A549 (cell line): ENCODE measurements around the gene HLA-DOA. TPM values are rescaled to one million over a fixed set of nuclear protein-coding genes. Genes with fewer than 3 reads are reported as not detected.

Experiments
- CEBPB ChIP-seq, 2 experiments: fragments of >200 bp in 1 of 2; sonication (Bioruptor Twin) in 1 of 2; formaldehyde crosslinking in 1 of 2; IDR thresholded peaks; 2 replicates each; pipeline ENCODE4 v1.6.1; 2012 to 2016
- CHD2 ChIP-seq: fragments of 150-350 bp; IDR thresholded peaks from 2 replicates; pipeline ENCODE4 v1.6.1; 2014; ENCODE audit warnings: low read length; ENCODE audit not compliant: partially characterized antibody
- CHD4 ChIP-seq: fragments of 200-600 bp; sonication (generic); IDR thresholded peaks from 2 replicates; pipeline ENCODE4 v1.6.1; 2016; ENCODE audit warnings: antibody characterized with exemption, mild to moderate bottlenecking, borderline replicate concordance
- ESRRA ChIP-seq: fragments of 150-350 bp; IDR thresholded peaks from 2 replicates; pipeline ENCODE4 v1.6.1; 2014; ENCODE audit warnings: mild to moderate bottlenecking, low read length, borderline replicate concordance
- FOXS1 ChIP-seq: fragments of 250-450 bp; sonication (Bioruptor Pico); IDR thresholded peaks from 2 replicates; pipeline ENCODE4 v1.5.0; 2020; ENCODE audit warnings: mild to moderate bottlenecking, moderate library complexity
- GATA3 ChIP-seq: IDR thresholded peaks from 2 replicates; pipeline ENCODE4 v1.6.1; 2012; ENCODE audit warnings: borderline replicate concordance
- HOXA7 ChIP-seq: fragments of 250-450 bp; sonication (Bioruptor Pico); IDR thresholded peaks from 2 replicates; pipeline ENCODE4 v1.5.0; 2020; ENCODE audit warnings: mild to moderate bottlenecking, moderate library complexity
- HOXB5 ChIP-seq: fragments of 250-450 bp; sonication (Bioruptor Pico); IDR thresholded peaks from 2 replicates; pipeline ENCODE4 v1.5.0; 2020; ENCODE audit warnings: mild to moderate bottlenecking, moderate library complexity
- JUN ChIP-seq, 2 experiments: fragments of >200 bp; sonication (Bioruptor Twin); formaldehyde crosslinking; IDR thresholded peaks; 2 replicates in 1 of 2; 3 replicates in 1 of 2; pipeline ENCODE4 v1.6.1; 2016 to 2017
- JUNB ChIP-seq: fragments of >200 bp; sonication (Bioruptor Twin); formaldehyde crosslinking; IDR thresholded peaks from 2 replicates; pipeline ENCODE4 v1.6.1; 2016
- KDM1A ChIP-seq: fragments of 200-600 bp; sonication (generic); IDR thresholded peaks from 2 replicates; pipeline ENCODE4 v1.6.1; 2016; ENCODE audit warnings: low read depth, mild to moderate bottlenecking
- MAFK ChIP-seq: fragments of 450-650 bp; IDR thresholded peaks from 2 replicates; pipeline ENCODE4 v1.6.1; 2014; ENCODE audit not compliant: partially characterized antibody
- MYC ChIP-seq: IDR thresholded peaks from 2 replicates; pipeline ENCODE4 v1.6.1; 2012; ENCODE audit warnings: mild to moderate bottlenecking, inconsistent platforms, low read length, improper control_type of control experiment, borderline replicate concordance
- NPAS2 ChIP-seq: fragments of 250-450 bp; sonication (Bioruptor Pico); IDR thresholded peaks from 2 replicates; pipeline ENCODE4 v1.8.0; 2022; ENCODE audit warnings: mild to moderate bottlenecking, moderate library complexity, borderline replicate concordance
- PBX3 ChIP-seq: IDR thresholded peaks from 2 replicates; pipeline ENCODE4 v1.6.1; 2012
- PHF8 ChIP-seq: fragments of 200-600 bp; sonication (generic); IDR thresholded peaks from 2 replicates; pipeline ENCODE4 v1.6.1; 2016; ENCODE audit warnings: low read depth, mild to moderate bottlenecking, antibody characterized with exemption, moderate library complexity, borderline replicate concordance
- POLR2AphosphoS2 ChIP-seq: conservative IDR thresholded peaks from 2 replicates; pipeline ENCODE4 v1.6.1; 2012; ENCODE audit warnings: low read length, improper control_type of control experiment, inconsistent platforms
- RAD21 ChIP-seq, 2 experiments: fragments of >200 bp in 1 of 2; sonication (Bioruptor Twin) in 1 of 2; formaldehyde crosslinking in 1 of 2; IDR thresholded peaks in 1 of 2; conservative IDR thresholded peaks in 1 of 2; 2 replicates in 1 of 2; 3 replicates in 1 of 2; pipeline ENCODE4 v1.6.1; 2012 to 2018; ENCODE audit warnings: inconsistent platforms in 1 of 2
- RCOR1 ChIP-seq: fragments of 150-350 bp; IDR thresholded peaks from 2 replicates; pipeline ENCODE4 v1.6.1; 2014; ENCODE audit warnings: antibody characterized with exemption, low read length, low read depth
- REST ChIP-seq: fragments of 200-600 bp; sonication (generic); IDR thresholded peaks from 2 replicates; pipeline ENCODE4 v1.6.1; 2016; ENCODE audit warnings: antibody characterized with exemption, mild to moderate bottlenecking, moderate library complexity
- RFX5 ChIP-seq: fragments of 450-650 bp; IDR thresholded peaks from 2 replicates; pipeline ENCODE4 v1.7.1; 2014; ENCODE audit warnings: antibody characterized with exemption, mild to moderate bottlenecking, moderate library complexity
- SREBF2 ChIP-seq: fragments of 450-650 bp; IDR thresholded peaks from 2 replicates; pipeline ENCODE4 v1.6.1; 2014; ENCODE audit warnings: mild to moderate bottlenecking, moderate library complexity
- TFCP2L1 ChIP-seq: fragments of 250-450 bp; sonication (Bioruptor Pico); IDR thresholded peaks from 2 replicates; pipeline ENCODE4 v1.5.0; 2021; ENCODE audit warnings: mild to moderate bottlenecking
- TP53 ChIP-seq: fragments of 250-450 bp; sonication (Bioruptor Pico); IDR thresholded peaks from 2 replicates; pipeline ENCODE4 v1.5.0; 2021; ENCODE audit warnings: mild to moderate bottlenecking, moderate library complexity
- ZC3H11A ChIP-seq: fragments of 450-650 bp; IDR thresholded peaks from 2 replicates; pipeline ENCODE4 v1.6.1; 2014; ENCODE audit warnings: antibody characterized with exemption, mild to moderate bottlenecking
- polyA plus RNA-seq, 4 experiments: library from polyadenylated mRNA; depleted of rRNA in 3 of 4; stranded (reverse); fragments of >200 nt; fragmentation: RNase III in 1 of 4; extraction: RNeasy Plus Mini Kit Qiagen cat#74134 plus additional on column Dnase treatment in 1 of 4; gene quantifications; 2 replicates in 3 of 4; 3 replicates in 1 of 4; pipeline ENCODE4 v1.2.3, GENCODE V29; 2011 to 2017
- TF ChIP-seq, protein P1 (sequence below): fragments of 150-350 bp; IDR thresholded peaks from 2 replicates; pipeline ENCODE4 v1.6.1; 2014; ENCODE audit warnings: low read depth, mild to moderate bottlenecking, low read length
- TF ChIP-seq, protein P2 (sequence below): fragments of 250-450 bp; sonication (Bioruptor Pico); IDR thresholded peaks from 2 replicates; pipeline ENCODE4 v1.5.0; 2021; ENCODE audit warnings: mild to moderate bottlenecking, moderate library complexity, borderline replicate concordance
- TF ChIP-seq, protein P3 (sequence below): fragments of >200 bp; sonication (Bioruptor Twin); formaldehyde crosslinking; IDR thresholded peaks from 3 replicates; pipeline ENCODE4 v1.6.1; 2016
- TF ChIP-seq, protein P4 (sequence below): fragments of 250-450 bp; sonication (Bioruptor Pico); IDR thresholded peaks from 2 replicates; pipeline ENCODE4 v1.5.0; 2020; ENCODE audit warnings: low read depth, mild to moderate bottlenecking, moderate library complexity
- TF ChIP-seq, protein P5 (sequence below): IDR thresholded peaks from 2 replicates; pipeline ENCODE4 v1.6.1; 2012
- TF ChIP-seq, protein P6 (sequence below): IDR thresholded peaks from 2 replicates; pipeline ENCODE4 v1.6.1; 2012; ENCODE audit warnings: low read depth, borderline replicate concordance

The HLA-DOA gene
- polyA plus RNA-seq, 2 of the 4 experiments (the other 2 are of a cell fraction): 0.03 to 0.27 TPM

DNA sequence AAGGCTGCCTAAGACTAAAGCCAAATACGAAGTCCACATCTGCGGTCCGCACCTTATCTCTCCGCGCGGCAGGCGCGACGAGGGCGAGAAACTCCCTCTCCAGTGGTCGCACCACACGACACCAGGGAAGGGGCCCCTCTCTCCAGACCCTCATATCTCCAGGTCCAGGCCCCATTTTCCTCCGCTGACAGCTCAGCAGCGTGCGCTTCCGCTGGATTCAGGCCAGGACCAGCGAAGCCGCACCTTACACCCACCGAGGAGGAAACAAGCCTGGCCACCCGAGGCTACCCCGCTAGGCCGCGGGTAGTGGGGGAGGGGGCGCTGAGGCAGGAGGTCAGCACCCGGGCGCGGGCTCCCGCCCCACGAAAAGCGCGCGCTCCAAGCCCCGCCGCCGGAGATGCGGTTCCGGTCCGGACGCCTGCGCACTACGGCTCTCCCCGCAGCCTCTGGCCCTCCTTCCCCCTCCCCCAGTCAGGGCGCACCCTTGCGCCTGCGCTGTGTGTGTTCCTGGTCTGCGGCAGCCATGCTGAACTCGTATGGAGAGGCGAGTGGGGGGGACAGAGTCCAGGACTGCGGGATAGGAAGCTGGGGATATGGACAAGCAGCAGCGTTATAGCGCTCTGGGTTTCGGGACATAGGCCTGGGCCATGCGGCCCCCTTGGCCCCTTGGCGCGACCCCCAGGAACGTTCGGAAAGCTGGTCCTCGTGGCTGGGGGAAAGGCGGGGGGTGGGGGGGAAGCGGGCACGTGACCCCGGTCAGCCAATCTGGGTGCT is 41.1 kb downstream of the HLA-DOA start, which contains the start of gene BRD2 (continued):
- TF ChIP-seq, protein P1, sequence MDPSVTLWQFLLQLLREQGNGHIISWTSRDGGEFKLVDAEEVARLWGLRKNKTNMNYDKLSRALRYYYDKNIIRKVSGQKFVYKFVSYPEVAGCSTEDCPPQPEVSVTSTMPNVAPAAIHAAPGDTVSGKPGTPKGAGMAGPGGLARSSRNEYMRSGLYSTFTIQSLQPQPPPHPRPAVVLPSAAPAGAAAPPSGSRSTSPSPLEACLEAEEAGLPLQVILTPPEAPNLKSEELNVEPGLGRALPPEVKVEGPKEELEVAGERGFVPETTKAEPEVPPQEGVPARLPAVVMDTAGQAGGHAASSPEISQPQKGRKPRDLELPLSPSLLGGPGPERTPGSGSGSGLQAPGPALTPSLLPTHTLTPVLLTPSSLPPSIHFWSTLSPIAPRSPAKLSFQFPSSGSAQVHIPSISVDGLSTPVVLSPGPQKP: no peak
- TF ChIP-seq FOXS1 (no peak), TFCP2L1 (no peak), CEBPB (IDR thresholded peaks at IDR 0.05) (no peak), KDM1A (no peak), CHD4 (no peak), JUNB (no peak), CHD2 (no peak), NPAS2 (CRISPR knock-in tag) (no peak), ESRRA (no peak), RFX5 (peak; percentile 57; the same call in 1 of the 2 replicates), PBX3 (no peak), RAD21 (conservative IDR thresholded peaks at IDR 0.05 in 1 of 2, IDR thresholded peaks at IDR 0.05 in 1 of 2) (no peak), REST (no peak), RCOR1 (no peak), JUN (IDR thresholded peaks at IDR 0.05) (peak; percentile 28 to 69; a peak in 4 of 5 replicates), ZC3H11A (no peak), TP53 (CRISPR knock-in tag) (no peak), HOXA7 (no peak), MAFK (no peak), MYC (peak; percentile 84), PHF8 (no peak), POLR2AphosphoS2 (no peak), HOXB5 (CRISPR knock-in tag) (no peak), SREBF2 (no peak), GATA3 (peak; percentile 15; the same call in 1 of the 2 replicates)
- TF ChIP-seq, protein P2, sequence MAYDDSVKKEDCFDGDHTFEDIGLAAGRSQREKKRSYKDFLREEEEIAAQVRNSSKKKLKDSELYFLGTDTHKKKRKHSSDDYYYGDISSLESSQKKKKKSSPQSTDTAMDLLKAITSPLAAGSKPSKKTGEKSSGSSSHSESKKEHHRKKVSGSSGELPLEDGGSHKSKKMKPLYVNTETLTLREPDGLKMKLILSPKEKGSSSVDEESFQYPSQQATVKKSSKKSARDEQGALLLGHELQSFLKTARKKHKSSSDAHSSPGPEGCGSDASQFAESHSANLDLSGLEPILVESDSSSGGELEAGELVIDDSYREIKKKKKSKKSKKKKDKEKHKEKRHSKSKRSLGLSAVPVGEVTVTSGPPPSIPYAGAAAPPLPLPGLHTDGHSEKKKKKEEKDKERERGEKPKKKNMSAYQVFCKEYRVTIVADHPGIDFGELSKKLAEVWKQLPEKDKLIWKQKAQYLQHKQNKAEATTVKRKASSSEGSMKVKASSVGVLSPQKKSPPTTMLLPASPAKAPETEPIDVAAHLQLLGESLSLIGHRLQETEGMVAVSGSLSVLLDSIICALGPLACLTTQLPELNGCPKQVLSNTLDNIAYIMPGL (CRISPR knock-in tag): no peak
- TF ChIP-seq, protein P3, sequence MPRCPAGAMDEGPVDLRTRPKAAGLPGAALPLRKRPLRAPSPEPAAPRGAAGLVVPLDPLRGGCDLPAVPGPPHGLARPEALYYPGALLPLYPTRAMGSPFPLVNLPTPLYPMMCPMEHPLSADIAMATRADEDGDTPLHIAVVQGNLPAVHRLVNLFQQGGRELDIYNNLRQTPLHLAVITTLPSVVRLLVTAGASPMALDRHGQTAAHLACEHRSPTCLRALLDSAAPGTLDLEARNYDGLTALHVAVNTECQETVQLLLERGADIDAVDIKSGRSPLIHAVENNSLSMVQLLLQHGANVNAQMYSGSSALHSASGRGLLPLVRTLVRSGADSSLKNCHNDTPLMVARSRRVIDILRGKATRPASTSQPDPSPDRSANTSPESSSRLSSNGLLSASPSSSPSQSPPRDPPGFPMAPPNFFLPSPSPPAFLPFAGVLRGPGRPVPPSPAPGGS: 0 out of 3 replicates have a peak, but pooled peaks have one; percentile 14
- TF ChIP-seq, protein P4, sequence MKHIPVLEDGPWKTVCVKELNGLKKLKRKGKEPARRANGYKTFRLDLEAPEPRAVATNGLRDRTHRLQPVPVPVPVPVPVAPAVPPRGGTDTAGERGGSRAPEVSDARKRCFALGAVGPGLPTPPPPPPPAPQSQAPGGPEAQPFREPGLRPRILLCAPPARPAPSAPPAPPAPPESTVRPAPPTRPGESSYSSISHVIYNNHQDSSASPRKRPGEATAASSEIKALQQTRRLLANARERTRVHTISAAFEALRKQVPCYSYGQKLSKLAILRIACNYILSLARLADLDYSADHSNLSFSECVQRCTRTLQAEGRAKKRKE (CRISPR knock-in tag): no peak
- TF ChIP-seq, protein P5, sequence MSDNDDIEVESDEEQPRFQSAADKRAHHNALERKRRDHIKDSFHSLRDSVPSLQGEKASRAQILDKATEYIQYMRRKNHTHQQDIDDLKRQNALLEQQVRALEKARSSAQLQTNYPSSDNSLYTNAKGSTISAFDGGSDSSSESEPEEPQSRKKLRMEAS: peak; percentile 85
- TF ChIP-seq, protein P6, sequence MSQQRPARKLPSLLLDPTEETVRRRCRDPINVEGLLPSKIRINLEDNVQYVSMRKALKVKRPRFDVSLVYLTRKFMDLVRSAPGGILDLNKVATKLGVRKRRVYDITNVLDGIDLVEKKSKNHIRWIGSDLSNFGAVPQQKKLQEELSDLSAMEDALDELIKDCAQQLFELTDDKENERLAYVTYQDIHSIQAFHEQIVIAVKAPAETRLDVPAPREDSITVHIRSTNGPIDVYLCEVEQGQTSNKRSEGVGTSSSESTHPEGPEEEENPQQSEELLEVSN: peak; percentile 58; the same call in 1 of the 2 replicates
